Testis (tissue), 2 donors: Measurements from ENCODE around the gene PLA2G4A.

Experiments used
- POLR2A ChIP-seq: fragments of 450-650 bp; IDR thresholded peaks from one replicate; pipeline ENCODE4 v1.6.1; 2017; ENCODE audit warnings: antibody characterized with exemption, mild to moderate bottlenecking, moderate library complexity
- TF ChIP-seq, protein P1 (sequence below), 3 experiments: fragments of 450-650 bp in 2 of 3; fragments of 200-600 bp in 1 of 3; sonication (generic) in 1 of 3; IDR thresholded peaks; one replicate each; pipeline ENCODE4 v1.5.1; 2016 to 2019; ENCODE audit warnings: antibody characterized with exemption in 3 of 3, mild to moderate bottlenecking in 2 of 3, moderate library complexity in 1 of 3

- TF ChIP-seq, protein P1, sequence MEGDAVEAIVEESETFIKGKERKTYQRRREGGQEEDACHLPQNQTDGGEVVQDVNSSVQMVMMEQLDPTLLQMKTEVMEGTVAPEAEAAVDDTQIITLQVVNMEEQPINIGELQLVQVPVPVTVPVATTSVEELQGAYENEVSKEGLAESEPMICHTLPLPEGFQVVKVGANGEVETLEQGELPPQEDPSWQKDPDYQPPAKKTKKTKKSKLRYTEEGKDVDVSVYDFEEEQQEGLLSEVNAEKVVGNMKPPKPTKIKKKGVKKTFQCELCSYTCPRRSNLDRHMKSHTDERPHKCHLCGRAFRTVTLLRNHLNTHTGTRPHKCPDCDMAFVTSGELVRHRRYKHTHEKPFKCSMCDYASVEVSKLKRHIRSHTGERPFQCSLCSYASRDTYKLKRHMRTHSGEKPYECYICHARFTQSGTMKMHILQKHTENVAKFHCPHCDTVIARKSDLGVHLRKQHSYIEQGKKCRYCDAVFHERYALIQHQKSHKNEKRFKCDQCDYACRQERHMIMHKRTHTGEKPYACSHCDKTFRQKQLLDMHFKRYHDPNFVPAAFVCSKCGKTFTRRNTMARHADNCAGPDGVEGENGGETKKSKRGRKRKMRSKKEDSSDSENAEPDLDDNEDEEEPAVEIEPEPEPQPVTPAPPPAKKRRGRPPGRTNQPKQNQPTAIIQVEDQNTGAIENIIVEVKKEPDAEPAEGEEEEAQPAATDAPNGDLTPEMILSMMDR (IDR thresholded peaks at IDR 0.05): no peak
- TF ChIP-seq POLR2A: no peak
These were observed 40.9 kb downstream of the PLA2G4A start for GRCh38 chr1:186869526-186870228.
